Trophoblast cell (in vitro differentiated cells and primary cell): ENCODE results near the gene SCART1.

Source experiments
- DNase-seq, 2 donors: peaks; one replicate each; pipeline ENCODE4 v3.0.0-alpha.2; 2016
- H2AFZ ChIP-seq: 2 replicates; pipeline ENCODE4 v1.6.1; 2013; ENCODE audit warnings: low read length, moderate library complexity, mild to moderate bottlenecking; ENCODE audit not compliant: insufficient read depth, poor library complexity
- H2AK5ac ChIP-seq: 2 replicates; pipeline ENCODE4 v1.6.1; 2013; ENCODE audit warnings: mild to moderate bottlenecking, low read length
- H2BK120ac ChIP-seq: 2 replicates; pipeline ENCODE4 v1.6.1; 2013; ENCODE audit warnings: low read length, mild to moderate bottlenecking, moderate library complexity; ENCODE audit not compliant: insufficient read depth, poor library complexity
- H2BK12ac ChIP-seq: 2 replicates; pipeline ENCODE4 v1.6.1; 2013; ENCODE audit warnings: mild to moderate bottlenecking, low read length, moderate library complexity
- H2BK5ac ChIP-seq: 2 replicates; pipeline ENCODE4 v1.6.1; 2013; ENCODE audit warnings: low read length, low read depth, moderate library complexity, mild to moderate bottlenecking; ENCODE audit not compliant: poor library complexity
- H3K14ac ChIP-seq: 2 replicates; pipeline ENCODE4 v1.6.1; 2013; ENCODE audit warnings: mild to moderate bottlenecking, low read length
- H3K18ac ChIP-seq: 2 replicates; pipeline ENCODE4 v1.6.1; 2013; ENCODE audit warnings: mild to moderate bottlenecking, low read length
- H3K23ac ChIP-seq: 2 replicates; pipeline ENCODE4 v1.6.1; 2013; ENCODE audit warnings: low read length
- H3K27ac ChIP-seq: 2 replicates; pipeline ENCODE4 v1.5.1; 2013; ENCODE audit warnings: low read depth, mild to moderate bottlenecking, inconsistent platforms, low read length, moderate library complexity
- H3K27me3 ChIP-seq: 2 replicates; pipeline ENCODE4 v1.6.1; 2013; ENCODE audit warnings: inconsistent platforms, mild to moderate bottlenecking, low read length, moderate library complexity; ENCODE audit not compliant: insufficient read depth
- H3K36me3 ChIP-seq, 2 experiments: 1 replicate in 1 of 2; 2 replicates in 1 of 2; pipeline ENCODE4 v1.6.1; 2013; ENCODE audit warnings: low read length in 2 of 2, mild to moderate bottlenecking in 2 of 2, moderate library complexity in 1 of 2; ENCODE audit not compliant: insufficient read depth in 2 of 2, control insufficient read depth in 1 of 2
- H3K4ac ChIP-seq: 2 replicates; pipeline ENCODE4 v1.6.1; 2013; ENCODE audit warnings: low read depth, mild to moderate bottlenecking, low read length, moderate library complexity
- H3K4me1 ChIP-seq, 2 experiments: 1 replicate in 1 of 2; 2 replicates in 1 of 2; pipeline ENCODE4 v1.6.1; 2013; ENCODE audit warnings: low read length in 2 of 2, mild to moderate bottlenecking in 2 of 2, moderate library complexity in 1 of 2; ENCODE audit not compliant: insufficient read depth in 2 of 2, control insufficient read depth in 1 of 2
- H3K4me2 ChIP-seq: 2 replicates; pipeline ENCODE4 v1.6.1; 2013; ENCODE audit warnings: inconsistent platforms, mild to moderate bottlenecking, low read length, moderate library complexity
- H3K4me3 ChIP-seq: 2 replicates; pipeline ENCODE4 v1.5.1; 2013; ENCODE audit warnings: mild to moderate bottlenecking, low read depth, low read length, inconsistent platforms
- H3K79me1 ChIP-seq: one replicate; pipeline ENCODE4 v1.6.1; 2013; ENCODE audit warnings: low read length
- H3K79me2 ChIP-seq: 2 replicates; pipeline ENCODE4 v1.6.1; 2013; ENCODE audit warnings: low read length, mild to moderate bottlenecking; ENCODE audit not compliant: control insufficient read depth, insufficient read depth, poor library complexity
- H3K9ac ChIP-seq: 2 replicates; pipeline ENCODE4 v1.6.1; 2013; ENCODE audit warnings: mild to moderate bottlenecking, low read length
- H3K9me3 ChIP-seq: 2 replicates; pipeline ENCODE4 v1.6.1; 2013; ENCODE audit warnings: low read depth, mild to moderate bottlenecking, control low read depth, inconsistent platforms, low read length; ENCODE audit not compliant: insufficient read depth
- H4K12ac ChIP-seq: 2 replicates; pipeline ENCODE4 v1.6.1; 2013; ENCODE audit warnings: low read depth, mild to moderate bottlenecking, low read length, moderate library complexity
- H4K8ac ChIP-seq: 2 replicates; pipeline ENCODE4 v1.6.1; 2013; ENCODE audit warnings: low read depth, mild to moderate bottlenecking, low read length, moderate library complexity
- H4K91ac ChIP-seq: one replicate; pipeline ENCODE4 v1.6.1; 2013; ENCODE audit warnings: low read depth, mild to moderate bottlenecking, low read length, moderate library complexity
- WGBS: extraction: QIAGEN DNeasy Blood & Tissue Kit; methylation state at CpG from one replicate; pipeline ENCODE4 v1.1.7; 2013; ENCODE audit warnings: missing lambda C conversion rate; ENCODE audit not compliant: insufficient read length, insufficient coverage; ENCODE audit errors: extremely low coverage; 5-methylcytosine and 5-hydroxymethylcytosine counted together

SCART1 gene

GRCh38 chr10:133442191-133442966 is 11.4 kb upstream of the SCART1 start:
- no peak overlapping the region for H4K91ac ChIP-seq
- H3K14ac ChIP-seq: no peak overlapping the region
- no CpG with 5 or more reads among the region's 23 CpGs for WGBS

DNA sequence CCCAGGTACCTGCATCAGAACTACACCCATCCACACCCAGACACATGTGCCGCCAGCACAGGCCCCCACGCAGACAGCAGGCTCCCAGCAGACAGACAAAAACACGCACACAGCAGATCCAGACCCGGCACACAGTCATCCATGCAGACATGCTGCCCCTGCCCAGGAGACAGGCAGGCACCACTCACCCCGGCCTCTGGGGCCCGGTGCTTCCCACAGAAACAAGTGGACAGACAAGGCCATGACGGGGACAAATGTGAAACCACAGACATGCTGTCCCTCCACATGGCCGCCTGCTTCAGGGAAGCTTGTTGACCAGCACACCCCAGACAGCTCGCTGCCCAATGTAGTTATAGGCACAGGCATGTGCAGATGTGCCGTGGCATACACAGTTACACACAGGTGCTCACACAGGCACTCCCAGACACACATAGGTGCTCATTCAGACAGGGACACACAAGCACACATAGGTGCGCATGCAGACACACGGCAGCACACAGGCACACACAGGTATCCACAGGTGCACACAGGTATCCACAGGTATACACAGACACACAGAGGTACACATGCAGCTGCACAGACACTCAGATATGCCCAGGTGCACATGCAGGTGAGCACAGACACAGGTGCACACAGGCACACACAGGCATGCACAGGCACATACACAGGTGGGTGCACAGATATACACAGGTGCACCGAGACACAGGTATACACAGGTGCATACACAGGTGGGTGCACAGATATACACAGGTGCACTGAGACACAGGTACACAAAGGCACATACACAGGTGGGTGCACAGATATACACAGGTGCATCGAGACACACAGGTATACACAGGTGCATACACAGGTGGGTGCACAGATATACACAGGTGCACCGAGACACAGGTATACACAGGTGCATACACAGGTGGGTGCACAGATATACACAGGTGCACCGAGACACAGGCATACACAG is 10.5 kb upstream of the SCART1 start:
- Histone ChIP-seq H3K4ac (no peak overlapping the region), H2AFZ (no peak overlapping the region), H2BK5ac (no peak overlapping the region), H2BK12ac (no peak overlapping the region), H3K4me2 (no peak overlapping the region), H4K12ac (no peak overlapping the region), H3K9ac (no peak overlapping the region), H3K23ac (no peak overlapping the region), H3K79me2 (no peaks in the 10 kb centered on the region), H3K9me3 (peaks cover 78% of the 10 kb centered on the region), H3K79me1 (no peaks in the 10 kb centered on the region), H3K18ac (no peak overlapping the region), H3K27ac (no peak overlapping the region), H4K91ac (no peak overlapping the region), H3K14ac (no peak overlapping the region), H3K36me3 (no peaks in the 10 kb centered on the region), H2AK5ac (no peak overlapping the region), H3K4me1 (no peaks in the 10 kb centered on the region), H2BK120ac (no peak overlapping the region), H3K4me3 (peak overlapping the region; percentile 2), H4K8ac (no peak overlapping the region), H3K27me3 (no peaks in the 10 kb centered on the region)
- no peak for DNase-seq
- no CpG with 5 or more reads among the region's 16 CpGs for WGBS

More at GRCh38 chr10:133442191-133442966, 11.4 kb upstream of the SCART1 start:
- no peak overlapping the region for H2BK12ac ChIP-seq
- no peak overlapping the region for H4K12ac ChIP-seq
- H2AFZ ChIP-seq: no peak overlapping the region
- H3K18ac ChIP-seq: no peak overlapping the region
- H3K79me1 ChIP-seq: no peaks in the 10 kb centered on the region
- no peak overlapping the region for H3K27ac ChIP-seq
- H3K23ac ChIP-seq: no peak overlapping the region
- no peak overlapping the region for H2BK5ac ChIP-seq
- H3K27me3 ChIP-seq: no peaks in the 10 kb centered on the region
- H2BK120ac ChIP-seq: no peak overlapping the region
- no peaks in the 10 kb centered on the region for H3K79me2 ChIP-seq
- no peak overlapping the region for H4K8ac ChIP-seq
- peaks cover 79% of the 10 kb centered on the region for H3K9me3 ChIP-seq
- no peaks in the 10 kb centered on the region for H3K4me1 ChIP-seq
- H3K36me3 ChIP-seq: no peaks in the 10 kb centered on the region
- DNase-seq: no peak
- H3K4me3 ChIP-seq: no peak overlapping the region
- H2AK5ac ChIP-seq: no peak overlapping the region
- H3K4ac ChIP-seq: no peak overlapping the region
- no peak overlapping the region for H3K4me2 ChIP-seq
- H3K9ac ChIP-seq: no peak overlapping the region

GRCh38 chr10:133444342-133445267 is 9.1 kb upstream of the SCART1 start:
- Histone ChIP-seq H4K91ac (no peak overlapping the region), H3K18ac (no peak overlapping the region), H3K27me3 (no peaks in the 10 kb centered on the region), H3K4me2 (no peak overlapping the region), H2AFZ (no peak overlapping the region), H2BK120ac (no peak overlapping the region), H2AK5ac (no peak overlapping the region), H3K27ac (no peak overlapping the region), H4K8ac (no peak overlapping the region), H4K12ac (no peak overlapping the region), H3K23ac (no peak overlapping the region), H3K36me3 (no peaks in the 10 kb centered on the region), H2BK5ac (no peak overlapping the region), H2BK12ac (no peak overlapping the region), H3K14ac (no peak overlapping the region), H3K4ac (no peak overlapping the region), H3K79me2 (no peaks in the 10 kb centered on the region), H3K4me3 (peak overlapping the region; percentile 32), H3K9ac (no peak overlapping the region), H3K79me1 (no peaks in the 10 kb centered on the region), H3K9me3 (peaks cover 70% of the 10 kb centered on the region), H3K4me1 (no peaks in the 10 kb centered on the region)
- no CpG with 5 or more reads among the region's 12 CpGs for WGBS
- DNase-seq: no peak

DNA sequence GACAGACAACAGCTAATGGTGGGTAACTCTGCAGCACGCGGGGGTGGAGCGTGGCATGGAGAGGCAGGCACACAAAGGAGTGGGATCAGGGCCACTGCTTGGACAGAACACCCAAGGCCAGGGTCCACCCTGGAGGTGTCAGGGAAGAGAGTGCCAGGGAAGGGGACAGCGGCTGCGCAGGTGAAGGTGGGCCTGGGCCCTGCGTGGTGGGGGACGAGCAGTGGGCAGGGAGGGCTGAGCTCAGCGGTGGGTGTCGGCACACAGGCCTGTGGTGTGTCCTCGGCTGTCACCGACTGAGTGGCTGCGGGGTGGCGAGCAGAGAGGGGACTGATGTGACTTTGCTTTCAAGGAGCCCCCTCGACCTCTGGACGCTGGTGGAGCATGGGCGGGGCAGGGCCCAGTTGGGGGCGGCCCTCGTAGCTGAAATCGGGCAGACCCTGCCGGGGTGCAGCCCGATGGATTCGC is 8.4 kb upstream of the SCART1 start:
- H4K91ac ChIP-seq: no peak overlapping the region
- peaks cover 64% of the 10 kb centered on the region for H3K9me3 ChIP-seq
- no peaks in the 10 kb centered on the region for H3K4me1 ChIP-seq
- no CpG with 5 or more reads among the region's 22 CpGs for WGBS
- H3K23ac ChIP-seq: no peak overlapping the region
- no peak overlapping the region for H3K27ac ChIP-seq
- no peak overlapping the region for H3K18ac ChIP-seq
- H2AFZ ChIP-seq: no peak overlapping the region
- peak overlapping the region; percentile 32 for H3K4me3 ChIP-seq
- no peak overlapping the region for H3K4ac ChIP-seq
- no peak overlapping the region for H2AK5ac ChIP-seq
- H2BK120ac ChIP-seq: no peak overlapping the region
- no peak overlapping the region for H2BK12ac ChIP-seq
- H3K9ac ChIP-seq: no peak overlapping the region
- no peaks in the 10 kb centered on the region for H3K79me2 ChIP-seq
- no peak overlapping the region for H4K8ac ChIP-seq
- H4K12ac ChIP-seq: no peak overlapping the region
- H3K79me1 ChIP-seq: no peaks in the 10 kb centered on the region
- no peaks in the 10 kb centered on the region for H3K36me3 ChIP-seq
- no peak overlapping the region for H2BK5ac ChIP-seq
- no peak overlapping the region for H3K4me2 ChIP-seq
- H3K27me3 ChIP-seq: no peaks in the 10 kb centered on the region
- DNase-seq: no peak
- H3K14ac ChIP-seq: no peak overlapping the region
